Measurements from ENCODE around the gene CNBP.

Gene CNBP

DNA sequence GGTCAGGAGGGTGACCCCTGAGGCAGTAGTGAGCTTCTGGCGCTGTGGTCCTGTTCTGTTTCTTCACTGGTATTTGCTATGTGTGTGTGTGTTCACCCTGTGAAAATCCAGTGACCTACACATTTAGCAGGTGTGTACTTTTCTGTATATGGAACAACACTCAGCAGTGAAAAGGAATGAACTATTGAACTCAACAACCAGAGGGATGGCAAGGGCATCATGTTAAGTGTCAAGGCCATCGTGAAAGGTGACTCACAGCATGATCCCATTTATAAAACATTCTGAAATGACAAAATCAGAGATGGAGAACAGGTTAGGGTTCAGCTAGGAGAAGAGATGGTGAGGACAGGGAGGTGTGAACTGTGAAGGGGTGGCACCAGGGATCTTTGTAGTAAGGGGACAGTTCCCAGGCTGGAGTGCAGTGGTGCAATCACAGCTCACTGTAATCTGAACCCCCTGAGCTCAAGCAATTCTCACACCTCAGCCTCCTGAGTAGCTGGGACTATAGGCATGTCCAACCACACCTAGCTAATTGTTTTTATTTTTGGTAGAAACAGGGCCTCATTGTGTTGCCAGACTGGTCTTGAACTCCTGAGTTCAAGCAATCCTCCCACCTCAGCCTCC, 52.1 kb downstream of the CNBP start:
- DNase-seq (ENCODE audit: low read depth in 2 of 2) = no peak

DNA sequence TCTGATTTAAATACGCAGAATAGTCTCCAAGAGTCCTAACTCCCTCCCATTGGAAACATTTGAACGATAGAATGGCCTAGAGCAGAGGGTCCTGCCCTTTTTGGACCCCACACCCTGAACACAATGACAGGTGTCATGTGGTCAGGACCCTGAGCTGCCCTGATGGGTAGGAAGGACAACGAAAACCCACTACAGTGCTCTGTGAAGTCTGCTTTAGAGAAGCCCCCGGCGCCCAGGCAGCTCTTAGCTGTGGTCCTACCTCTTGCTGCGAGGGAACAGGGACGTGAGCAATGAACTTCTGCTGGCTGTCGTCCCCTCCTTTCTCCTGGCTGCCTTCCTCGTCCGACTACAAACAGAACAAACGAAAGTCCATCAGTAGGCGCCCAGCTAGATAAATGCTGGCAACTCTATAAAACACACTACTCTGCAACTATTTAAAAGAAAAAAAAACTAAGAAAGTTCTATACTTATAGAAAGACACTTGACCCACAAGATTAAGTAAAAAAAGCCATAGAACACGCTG, 53.3 kb downstream of the CNBP start:
- no peak for DNase-seq (ENCODE audit: low read depth in 2 of 2)

DNA sequence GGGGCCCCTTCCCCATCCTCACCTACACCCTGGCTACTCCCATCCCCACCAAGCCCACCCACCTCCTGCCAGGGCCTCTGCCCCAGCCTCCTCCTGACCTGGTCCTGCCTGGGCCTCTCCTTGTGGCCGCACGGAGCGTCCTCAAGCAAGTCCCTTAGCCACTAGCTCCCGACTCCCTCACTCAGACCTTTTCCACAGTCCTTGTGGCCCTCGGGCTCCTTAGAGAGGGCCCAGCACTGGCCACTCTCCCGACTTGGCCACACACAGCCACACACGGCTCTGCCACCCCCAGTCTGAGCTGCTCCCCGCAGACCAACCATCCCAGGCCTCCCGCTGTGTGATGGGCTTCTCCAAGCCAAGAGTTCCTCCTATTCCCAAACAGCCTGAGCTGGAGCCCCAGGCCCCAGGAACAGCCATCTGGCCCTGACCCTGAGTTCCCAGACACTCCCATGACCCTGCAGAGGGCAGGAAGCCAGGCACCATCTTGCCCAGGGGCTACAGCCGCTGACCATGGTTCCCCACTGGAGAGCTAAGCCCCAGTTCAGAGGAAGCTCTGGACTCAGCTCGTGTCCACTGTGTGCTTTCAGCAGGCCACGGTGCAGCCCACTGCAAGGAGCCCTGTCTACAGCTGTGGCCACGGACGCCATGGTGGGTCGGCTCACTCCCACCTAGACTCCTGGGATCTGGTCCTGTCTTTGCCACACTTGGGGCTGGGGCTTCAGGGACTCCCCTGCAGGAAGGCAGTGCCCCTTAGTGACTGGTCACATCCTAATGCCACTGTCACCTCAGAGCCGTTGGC, 55.1 kb downstream of the CNBP start:
- no peak for DNase-seq (ENCODE audit: low read depth in 2 of 2)

DNA sequence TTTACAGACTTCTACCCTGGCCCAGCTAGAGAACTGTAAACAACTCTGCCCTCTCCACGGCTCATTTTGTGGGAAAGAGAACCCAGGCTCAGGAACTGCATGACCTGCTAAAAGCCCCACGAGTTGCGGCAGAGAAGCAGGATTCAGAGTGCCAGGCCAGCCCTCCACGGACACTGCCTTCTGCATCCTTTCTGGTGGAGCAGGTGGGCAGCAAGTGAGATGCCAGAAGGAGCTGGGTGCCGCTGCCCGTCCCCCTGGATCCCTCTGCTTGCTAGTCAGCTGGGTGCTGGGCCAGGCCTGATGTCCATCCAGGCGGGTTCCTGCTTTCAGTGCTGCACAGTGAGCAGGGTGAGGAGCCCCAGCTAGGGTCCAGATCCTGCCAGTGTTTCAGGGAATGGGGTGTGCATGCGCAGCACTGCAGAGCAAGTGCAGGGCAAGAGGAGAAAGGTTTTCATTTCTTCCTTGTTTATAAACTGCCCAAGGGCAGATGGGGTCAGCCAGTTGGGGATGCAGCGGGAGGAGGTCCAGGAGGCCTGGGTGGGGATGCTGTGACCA, 56.9 kb downstream of the CNBP start:
- no peak for DNase-seq (ENCODE audit: low read depth in 2 of 2)

DNA sequence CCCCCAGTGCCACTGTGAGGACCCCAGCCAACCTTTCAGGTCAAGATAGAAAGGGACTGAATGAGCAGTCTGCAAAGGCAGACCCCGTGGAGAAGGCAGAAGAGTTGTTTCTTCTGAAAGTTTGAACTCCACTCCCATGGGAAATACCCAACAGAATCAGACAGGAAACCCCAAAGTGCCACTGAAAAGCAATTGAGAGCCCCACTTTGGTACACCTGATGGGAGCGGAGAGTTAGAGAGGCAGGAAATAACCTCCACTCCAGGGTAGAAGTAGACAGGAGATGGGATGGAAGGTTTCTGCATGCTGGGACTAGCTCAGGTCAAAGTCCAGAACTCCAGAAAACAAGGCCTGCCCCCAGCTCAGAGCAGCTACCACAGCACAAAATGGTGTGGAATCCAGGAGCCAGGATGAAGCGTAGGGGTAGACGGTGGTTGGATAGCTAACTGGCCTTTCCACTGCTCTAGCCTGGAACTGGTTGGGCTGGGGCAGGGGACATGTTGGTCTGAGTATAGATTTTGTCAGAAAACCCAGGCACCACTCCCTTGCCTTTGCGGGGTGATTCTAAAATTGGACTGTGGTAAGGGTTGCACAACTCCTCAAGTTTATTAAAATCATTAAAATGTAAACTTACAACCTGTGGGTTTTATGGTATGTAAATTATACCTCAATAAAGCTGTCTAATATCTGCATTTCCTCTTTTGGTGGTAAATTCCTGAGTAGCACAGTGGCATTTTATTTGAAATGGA, 60.2 kb downstream of the CNBP start:
- no peak for DNase-seq (ENCODE audit: low read depth in 2 of 2)

DNA sequence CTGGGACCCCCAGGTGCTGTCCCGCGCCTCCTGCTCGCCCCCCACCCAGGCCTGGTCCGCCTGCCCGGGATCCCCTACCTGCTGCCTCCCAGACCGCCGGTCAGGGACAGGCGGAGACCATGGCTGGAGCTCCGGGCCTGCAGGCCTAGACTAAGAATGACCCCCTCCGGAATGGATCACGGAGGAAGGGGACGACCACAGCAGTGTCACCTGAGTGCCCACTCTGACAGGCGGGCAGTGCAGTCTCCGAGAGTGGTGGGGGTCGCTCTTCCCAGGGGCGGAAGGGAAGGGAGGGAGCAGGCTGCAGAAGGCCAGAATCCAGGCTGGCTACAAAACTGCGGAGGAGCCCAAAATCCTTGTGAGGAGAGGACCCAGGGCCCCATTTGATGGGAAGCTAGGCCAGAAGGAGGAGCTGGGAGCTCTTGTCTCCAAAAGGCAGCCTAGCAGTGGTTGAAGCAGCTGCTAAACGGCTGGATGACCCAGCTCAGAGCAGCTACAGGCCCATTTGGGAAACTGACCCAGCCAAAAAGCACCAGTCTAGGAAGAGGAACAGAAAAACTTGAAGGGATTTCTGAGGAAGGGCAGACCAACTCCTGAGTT, 61.2 kb downstream of the CNBP start:
- DNase-seq (ENCODE audit: low read depth in 2 of 2) = no peak

DNA sequence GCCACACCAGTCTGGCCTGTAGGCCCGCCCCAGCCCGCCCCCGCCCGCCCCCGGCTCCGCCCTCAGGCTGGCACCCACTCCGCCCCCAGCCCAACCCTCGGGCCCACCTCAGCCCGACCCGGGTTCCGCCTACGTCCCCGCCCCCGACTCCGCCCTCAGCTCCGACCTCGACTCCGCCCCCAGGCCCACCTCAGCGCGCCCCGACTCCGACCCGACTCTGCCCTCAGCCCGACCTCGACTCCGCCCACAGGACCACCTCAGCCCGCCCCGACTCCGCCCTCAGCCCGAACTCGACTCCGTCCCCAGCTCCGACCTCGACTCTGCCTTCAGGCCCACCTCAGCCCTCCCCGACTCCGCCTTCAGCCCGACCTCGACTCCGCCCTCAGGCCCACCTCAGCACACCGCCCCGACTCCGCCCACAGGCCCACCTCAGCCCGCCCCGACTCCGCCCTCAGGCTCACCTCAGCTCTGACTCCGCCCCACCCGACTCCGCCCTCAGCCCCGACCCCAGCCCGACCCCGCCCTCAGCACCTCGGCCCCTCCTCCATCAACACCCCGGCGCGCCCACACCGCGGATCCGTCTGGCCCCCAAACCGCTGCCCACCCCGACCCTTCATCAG, 61.8 kb downstream of the CNBP start, which contains the start of gene RAB43:
RAB43 (minus strand) TSS at position 13 of the 620 bp plus-strand sequence. CDS start 315 bp downstream, outside the sequence.
- peak; percentile 79 to 83 for DNase-seq (ENCODE audit: low read depth in 2 of 2)

DNA sequence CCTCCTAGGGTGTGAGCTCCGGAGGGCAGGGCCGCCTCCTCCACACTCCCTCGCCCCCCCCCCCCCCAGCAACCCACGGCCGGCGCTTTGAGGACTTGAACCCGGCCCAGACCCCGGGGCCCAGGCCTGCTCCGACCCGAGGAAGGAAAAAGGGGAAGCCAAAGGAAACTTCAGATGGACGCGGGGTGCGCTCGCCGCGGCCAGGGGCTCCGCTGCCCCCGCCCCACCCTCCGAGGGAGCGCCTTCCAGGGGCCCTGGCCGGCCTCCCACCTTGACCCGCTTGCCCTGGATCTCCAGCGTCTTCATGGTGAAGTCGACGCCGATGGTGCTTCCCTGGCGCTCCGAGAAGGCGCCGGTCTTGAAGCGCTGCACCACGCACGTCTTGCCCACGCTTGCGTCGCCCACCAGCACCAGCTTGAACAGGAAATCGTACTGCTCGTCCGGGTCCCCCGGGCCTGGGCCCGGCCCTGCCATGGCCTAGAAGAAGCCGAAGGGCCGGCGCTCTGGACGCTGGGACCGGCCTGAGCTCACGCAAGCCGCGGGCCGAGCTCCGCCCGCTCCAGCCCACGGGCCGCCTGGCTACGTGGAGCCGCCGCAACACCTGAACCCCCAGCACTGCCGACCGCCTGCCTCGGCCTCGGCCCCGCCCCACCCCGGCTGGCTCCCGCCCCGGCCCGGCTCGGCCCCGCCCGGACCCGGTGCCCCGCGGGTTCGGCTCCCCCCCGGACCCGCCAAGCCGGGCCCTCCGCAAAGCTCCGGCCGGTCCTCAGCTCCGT, 62.5 kb downstream of the CNBP start:
- DNase-seq (ENCODE audit: low read depth in 2 of 2) = peak; percentile 23 to 31

DNA sequence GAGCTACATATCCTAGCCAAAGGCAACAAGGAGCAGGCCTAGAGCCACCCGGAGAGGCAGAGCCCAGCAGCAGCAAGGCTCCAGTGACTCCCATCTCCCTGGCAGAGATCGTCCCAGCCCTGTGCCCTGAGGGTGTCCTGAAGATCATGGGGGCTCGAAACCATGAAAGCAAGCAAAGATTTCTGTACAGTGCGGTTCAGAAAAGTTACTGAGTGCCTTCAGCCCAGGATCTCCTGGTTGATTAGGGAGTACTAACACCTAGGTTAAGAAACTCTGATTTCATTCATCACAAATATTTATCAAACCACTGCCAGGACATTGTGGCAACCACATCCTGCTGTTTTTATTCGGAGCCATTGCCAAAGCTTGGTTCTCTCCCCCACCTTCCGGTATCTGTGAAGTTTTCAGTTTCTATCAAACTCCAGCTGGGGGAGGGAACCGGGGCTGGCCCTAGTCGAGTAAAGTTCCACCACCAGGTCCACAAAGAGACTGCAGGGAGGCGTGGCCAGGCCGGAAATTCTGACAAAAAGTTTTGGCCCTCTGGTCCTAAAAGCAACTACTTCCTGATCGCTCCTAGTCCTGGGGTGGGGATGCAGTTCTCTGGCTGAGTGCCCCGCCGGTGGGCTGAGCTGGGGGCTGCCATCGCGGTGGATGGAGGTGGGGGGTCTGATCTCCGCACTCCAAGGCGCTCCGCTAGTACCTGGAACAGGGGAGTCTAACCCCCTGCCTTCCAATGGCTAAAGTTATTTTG, 63.3 kb downstream of the CNBP start:
- peak; percentile 73 to 82 for DNase-seq (ENCODE audit: low read depth in 2 of 2)

DNA sequence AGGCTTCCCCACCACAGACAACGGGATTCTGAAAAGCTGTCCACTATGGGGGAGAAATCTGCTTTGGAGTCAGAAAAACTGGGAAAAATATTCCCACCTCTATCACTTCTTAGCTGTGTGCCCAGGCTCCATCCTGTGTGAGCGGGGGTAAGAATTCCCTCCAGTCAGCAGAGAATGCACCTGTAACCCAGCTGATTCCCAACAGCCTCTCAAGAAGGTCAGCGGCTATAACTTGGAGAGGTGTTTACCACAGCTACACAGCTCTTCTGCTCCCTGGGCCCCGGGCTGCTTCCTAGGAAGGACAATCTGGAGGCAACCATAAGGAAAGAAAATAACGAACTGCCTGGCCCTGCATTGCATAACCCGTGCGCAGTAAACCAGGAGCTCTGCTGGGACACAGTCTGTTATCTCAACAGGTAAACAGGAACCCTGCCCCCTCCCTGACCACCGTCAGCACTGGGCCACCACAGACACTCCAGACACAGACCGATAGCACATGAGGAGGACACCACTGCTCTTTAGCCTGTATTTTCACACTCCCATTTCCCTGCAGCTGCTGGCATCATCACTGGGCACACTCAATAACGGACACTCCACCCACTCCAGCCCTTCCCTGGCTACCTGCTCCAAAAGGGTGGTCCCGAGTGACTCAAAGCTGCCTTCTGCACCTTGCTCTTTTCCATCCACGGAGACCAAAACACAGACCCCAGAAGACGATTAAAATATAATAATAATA, 64.2 kb downstream of the CNBP start:
- no peak for DNase-seq (ENCODE audit: low read depth in 2 of 2)

DNA sequence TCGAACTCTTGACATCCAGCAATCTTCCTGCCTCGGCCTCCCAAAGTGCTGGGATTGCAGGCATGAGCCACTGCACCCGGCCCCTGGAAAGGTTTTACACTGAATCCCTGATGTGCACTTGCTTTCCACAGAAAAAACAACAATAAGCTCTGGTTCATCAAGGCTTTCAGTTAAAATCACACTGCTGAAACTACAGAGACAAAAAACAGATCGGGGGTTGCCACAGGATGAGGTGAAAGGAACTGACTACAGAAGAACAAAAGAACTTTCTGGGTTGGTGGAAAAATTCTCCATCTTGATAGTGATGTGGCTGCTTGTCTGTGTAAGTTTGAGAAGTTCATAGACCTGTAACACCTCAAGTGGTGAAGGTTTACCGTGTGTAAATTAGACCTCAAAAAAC, 65.0 kb downstream of the CNBP start:
- no peak for DNase-seq (ENCODE audit: low read depth in 2 of 2)

All from activated CD8-positive, alpha-beta memory T cell treated with anti-CD3 and anti-CD28 coated beads for 4 hours (primary cell).